GM19035 (cell line): ENCODE results near the gene RELL2.

Experiments used
- ATAC-seq: cut with Tn5 transposase; IDR thresholded peaks from one replicate; pipeline ENCODE4 v1.9.1; 2021; ENCODE audit not compliant: unreplicated experiment

Gene RELL2

GRCh38 chr5:141649056-141649688 lies 12.4 kb downstream of the RELL2 start:
- no peak for ATAC-seq

- ATAC-seq = no peak
Measured at GRCh38 chr5:141649972-141650371, 13.2 kb downstream of the RELL2 start.

- ATAC-seq = peak; percentile 97
Measured at GRCh38 chr5:141650851-141651727, 14.3 kb downstream of the RELL2 start, which contains the start of gene FCHSD1. Gene FCHSD1, minus strand, starts transcription at chr5:141651418. Its CDS starts 50 bp downstream, at chr5:141651368.

GRCh38 chr5:141651728-141652105 lies 14.9 kb downstream of the RELL2 start:
- no peak for ATAC-seq

- no peak for ATAC-seq
Measured at GRCh38 chr5:141654298-141654697, 17.5 kb downstream of the RELL2 start.

- no peak for ATAC-seq
Measured at GRCh38 chr5:141655020-141655419, 18.2 kb downstream of the RELL2 start.

- no peak for ATAC-seq
Measured at GRCh38 chr5:141656396-141656795, 19.6 kb downstream of the RELL2 start.

GRCh38 chr5:141657404-141657803 lies 20.6 kb downstream of the RELL2 start:
- no peak for ATAC-seq

GRCh38 chr5:141657937-141658545 lies 21.2 kb downstream of the RELL2 start:
- peak; percentile 56 for ATAC-seq

- no peak for ATAC-seq
Measured at GRCh38 chr5:141662028-141662427, 25.2 kb downstream of the RELL2 start.

- no peak for ATAC-seq
Measured at GRCh38 chr5:141663506-141663905, 26.7 kb downstream of the RELL2 start.

GRCh38 chr5:141664733-141665461 lies 28.1 kb downstream of the RELL2 start:
- peak; percentile 94 for ATAC-seq

- ATAC-seq = no peak
Measured at GRCh38 chr5:141665995-141666940, 29.5 kb downstream of the RELL2 start.

GRCh38 chr5:141668601-141669265 lies 31.9 kb downstream of the RELL2 start:
- no peak for ATAC-seq

- ATAC-seq = no peak
Measured at GRCh38 chr5:141669520-141669919, 32.7 kb downstream of the RELL2 start.

GRCh38 chr5:141672071-141672840 lies 35.5 kb downstream of the RELL2 start:
- no peak for ATAC-seq

- no peak for ATAC-seq
Measured at GRCh38 chr5:141672841-141673813, 36.3 kb downstream of the RELL2 start.

GRCh38 chr5:141674747-141675146 lies 38.0 kb downstream of the RELL2 start:
- no peak for ATAC-seq
